SH-SY5Y (cell line): Measurements from ENCODE around the gene TP63.

Experiments
- GATA2 ChIP-seq: IDR thresholded peaks from 2 replicates; pipeline ENCODE4 v1.6.1; 2011; ENCODE audit warnings: mild to moderate bottlenecking, low read depth, low read length
- GATA3 ChIP-seq: IDR thresholded peaks from 2 replicates; pipeline ENCODE4 v1.6.1; 2011; ENCODE audit warnings: low read depth, mild to moderate bottlenecking, low read length, moderate library complexity

- no peak for TF ChIP-seq GATA2
- TF ChIP-seq GATA3 = no peak
These were observed 191.5 kb downstream of the TP63 start for GRCh38 chr3:189822726-189823125.
